HL-60 (cell line): ENCODE measurements around the gene RASD2.

Experiments used
- DNase-seq, 2 experiments: peaks; one replicate each; pipeline ENCODE4 v3.0.0-alpha.2; 2010 to 2020; ENCODE audit warnings: low read depth in 1 of 2, low spot score in 1 of 2
- H3K27ac ChIP-seq: fragments of 250-450 bp; sonication (Bioruptor Pico); replicated peaks from 2 replicates; pipeline ENCODE4 v1.5.1; 2020; ENCODE audit warnings: mild to moderate bottlenecking, moderate library complexity
- H3K27me3 ChIP-seq: fragments of 250-450 bp; sonication (Bioruptor Pico); 2 replicates; pipeline ENCODE4 v1.5.1; 2021; ENCODE audit warnings: mild to moderate bottlenecking, moderate library complexity; ENCODE audit not compliant: insufficient read depth, poor library complexity, severe bottlenecking
- H3K4me3 ChIP-seq: replicated peaks from 2 replicates; pipeline ENCODE4 v1.5.1; 2011; ENCODE audit warnings: mild to moderate bottlenecking, control low read depth, low read length; ENCODE audit not compliant: insufficient read depth
- GABPA ChIP-seq: IDR thresholded peaks from 2 replicates; pipeline ENCODE4 v1.6.1; 2012; ENCODE audit warnings: low read depth
- POLR2AphosphoS5 ChIP-seq: IDR thresholded peaks from 2 replicates; pipeline ENCODE4 v1.6.1; 2012; ENCODE audit warnings: low read depth
- SPI1 ChIP-seq: IDR thresholded peaks from 2 replicates; pipeline ENCODE4 v1.6.1; 2012; ENCODE audit warnings: low read depth, mild to moderate bottlenecking, borderline replicate concordance
- TF ChIP-seq, protein P1 (sequence below): IDR thresholded peaks from one replicate; pipeline ENCODE4 v1.5.1; 2011; ENCODE audit warnings: low read length, control low read depth, inconsistent platforms; ENCODE audit not compliant: insufficient read depth
- TF ChIP-seq, protein P2 (sequence below): IDR thresholded peaks from 2 replicates; pipeline ENCODE4 v1.6.1; 2012; ENCODE audit warnings: low read depth; ENCODE audit not compliant: insufficient replicate concordance

RASD2 gene

DNA sequence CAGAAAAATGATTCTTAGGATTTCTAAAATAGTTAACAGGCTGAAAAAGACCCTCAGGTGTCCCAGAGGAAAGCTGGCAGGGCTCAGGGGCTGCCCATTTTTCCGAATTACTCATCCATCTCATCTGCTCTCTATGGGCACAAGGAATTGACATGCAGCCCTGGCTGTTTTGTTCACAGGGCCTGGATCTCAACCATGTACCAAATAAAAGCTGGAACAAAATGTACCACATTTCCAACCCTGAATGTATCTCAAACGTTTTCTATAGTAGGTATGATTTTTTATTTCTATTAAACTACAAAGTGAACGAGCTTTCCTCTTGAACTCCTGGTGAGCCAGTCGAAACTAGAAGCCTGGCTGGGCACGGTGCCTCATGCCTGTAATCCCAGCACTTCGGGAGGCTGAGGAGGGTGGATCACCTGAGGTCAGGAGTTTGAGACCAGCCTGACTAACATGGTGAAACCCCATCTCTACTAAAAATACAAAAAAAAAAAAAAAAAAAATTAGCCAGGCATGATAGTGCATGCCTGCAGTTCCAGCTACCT is 43.8 kb upstream of the RASD2 start:
- Histone ChIP-seq H3K4me3 (no peak overlapping the region), H3K27me3 (no peaks in the 10 kb centered on the region), H3K27ac (no peak overlapping the region)
- TF ChIP-seq GABPA (no peak), SPI1 (no peak), POLR2AphosphoS5 (no peak)
- TF ChIP-seq, protein P1, sequence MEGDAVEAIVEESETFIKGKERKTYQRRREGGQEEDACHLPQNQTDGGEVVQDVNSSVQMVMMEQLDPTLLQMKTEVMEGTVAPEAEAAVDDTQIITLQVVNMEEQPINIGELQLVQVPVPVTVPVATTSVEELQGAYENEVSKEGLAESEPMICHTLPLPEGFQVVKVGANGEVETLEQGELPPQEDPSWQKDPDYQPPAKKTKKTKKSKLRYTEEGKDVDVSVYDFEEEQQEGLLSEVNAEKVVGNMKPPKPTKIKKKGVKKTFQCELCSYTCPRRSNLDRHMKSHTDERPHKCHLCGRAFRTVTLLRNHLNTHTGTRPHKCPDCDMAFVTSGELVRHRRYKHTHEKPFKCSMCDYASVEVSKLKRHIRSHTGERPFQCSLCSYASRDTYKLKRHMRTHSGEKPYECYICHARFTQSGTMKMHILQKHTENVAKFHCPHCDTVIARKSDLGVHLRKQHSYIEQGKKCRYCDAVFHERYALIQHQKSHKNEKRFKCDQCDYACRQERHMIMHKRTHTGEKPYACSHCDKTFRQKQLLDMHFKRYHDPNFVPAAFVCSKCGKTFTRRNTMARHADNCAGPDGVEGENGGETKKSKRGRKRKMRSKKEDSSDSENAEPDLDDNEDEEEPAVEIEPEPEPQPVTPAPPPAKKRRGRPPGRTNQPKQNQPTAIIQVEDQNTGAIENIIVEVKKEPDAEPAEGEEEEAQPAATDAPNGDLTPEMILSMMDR, result no peak
- TF ChIP-seq, protein P2, sequence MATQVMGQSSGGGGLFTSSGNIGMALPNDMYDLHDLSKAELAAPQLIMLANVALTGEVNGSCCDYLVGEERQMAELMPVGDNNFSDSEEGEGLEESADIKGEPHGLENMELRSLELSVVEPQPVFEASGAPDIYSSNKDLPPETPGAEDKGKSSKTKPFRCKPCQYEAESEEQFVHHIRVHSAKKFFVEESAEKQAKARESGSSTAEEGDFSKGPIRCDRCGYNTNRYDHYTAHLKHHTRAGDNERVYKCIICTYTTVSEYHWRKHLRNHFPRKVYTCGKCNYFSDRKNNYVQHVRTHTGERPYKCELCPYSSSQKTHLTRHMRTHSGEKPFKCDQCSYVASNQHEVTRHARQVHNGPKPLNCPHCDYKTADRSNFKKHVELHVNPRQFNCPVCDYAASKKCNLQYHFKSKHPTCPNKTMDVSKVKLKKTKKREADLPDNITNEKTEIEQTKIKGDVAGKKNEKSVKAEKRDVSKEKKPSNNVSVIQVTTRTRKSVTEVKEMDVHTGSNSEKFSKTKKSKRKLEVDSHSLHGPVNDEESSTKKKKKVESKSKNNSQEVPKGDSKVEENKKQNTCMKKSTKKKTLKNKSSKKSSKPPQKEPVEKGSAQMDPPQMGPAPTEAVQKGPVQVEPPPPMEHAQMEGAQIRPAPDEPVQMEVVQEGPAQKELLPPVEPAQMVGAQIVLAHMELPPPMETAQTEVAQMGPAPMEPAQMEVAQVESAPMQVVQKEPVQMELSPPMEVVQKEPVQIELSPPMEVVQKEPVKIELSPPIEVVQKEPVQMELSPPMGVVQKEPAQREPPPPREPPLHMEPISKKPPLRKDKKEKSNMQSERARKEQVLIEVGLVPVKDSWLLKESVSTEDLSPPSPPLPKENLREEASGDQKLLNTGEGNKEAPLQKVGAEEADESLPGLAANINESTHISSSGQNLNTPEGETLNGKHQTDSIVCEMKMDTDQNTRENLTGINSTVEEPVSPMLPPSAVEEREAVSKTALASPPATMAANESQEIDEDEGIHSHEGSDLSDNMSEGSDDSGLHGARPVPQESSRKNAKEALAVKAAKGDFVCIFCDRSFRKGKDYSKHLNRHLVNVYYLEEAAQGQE, result no peak
- DNase-seq, result no peak

DNA sequence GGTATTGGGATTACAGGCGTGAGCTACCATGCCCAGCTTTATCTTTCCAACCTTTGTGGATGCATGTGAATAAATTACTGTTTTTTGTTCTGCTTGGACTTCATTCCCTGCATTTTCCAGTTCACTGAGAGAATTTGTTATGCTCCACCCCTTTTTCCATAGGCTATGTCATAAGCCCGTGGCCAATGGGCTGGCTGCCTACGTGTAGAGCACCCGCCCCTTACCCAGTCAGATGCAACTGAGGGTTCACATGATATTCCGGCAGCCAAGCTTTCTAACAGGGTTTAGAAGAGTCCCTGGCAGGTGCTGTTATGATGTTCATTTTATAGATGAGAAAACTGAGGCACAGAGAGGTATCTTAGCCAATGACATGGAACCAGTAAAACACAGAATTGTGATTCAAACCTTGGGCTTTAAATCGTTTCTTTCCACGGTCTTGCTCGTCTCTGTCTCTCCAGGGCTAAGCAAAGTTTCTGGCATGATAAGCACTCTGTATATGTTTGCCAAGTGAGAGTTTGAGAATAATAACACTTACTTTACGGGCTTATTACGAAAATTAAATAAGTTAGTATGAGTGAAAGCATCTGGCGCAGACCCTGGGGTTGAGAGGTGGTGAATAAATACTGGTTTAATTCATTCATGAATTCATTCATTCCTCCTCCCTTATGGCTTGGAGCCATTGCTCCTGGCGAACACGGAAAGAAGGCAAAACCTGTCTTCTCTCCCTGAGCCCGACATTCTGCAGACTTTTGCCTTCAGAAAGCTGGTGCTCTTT is 42.4 kb upstream of the RASD2 start:
- H3K4me3 ChIP-seq, result no peak overlapping the region
- no peak for DNase-seq

DNA sequence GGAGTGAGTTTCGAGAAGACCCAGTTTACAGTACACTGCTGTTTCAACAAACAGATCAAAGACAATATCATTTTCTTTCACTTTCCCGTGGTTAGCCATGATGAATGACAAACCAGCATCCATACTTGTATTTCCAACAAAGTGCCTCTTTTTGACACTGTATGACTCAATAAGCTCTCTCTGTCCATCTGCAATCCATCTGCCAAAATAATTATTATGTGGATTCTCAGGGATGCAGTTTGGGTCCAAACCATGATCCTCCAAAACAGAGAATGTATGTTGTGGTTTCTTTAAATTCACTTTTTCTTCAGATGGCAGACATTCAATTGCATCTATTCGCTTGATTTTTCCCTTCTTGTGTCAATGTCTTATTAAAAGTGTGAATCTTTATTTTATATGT is 37.8 kb upstream of the RASD2 start:
- H3K27ac ChIP-seq, result no peak overlapping the region
- peaks cover 5% of the 10 kb centered on the region for H3K27me3 ChIP-seq
- no peak for DNase-seq
- TF ChIP-seq, protein P1, result no peak
- TF ChIP-seq POLR2AphosphoS5 (no peak), GABPA (no peak)
- TF ChIP-seq, protein P2, result no peak
- no peak overlapping the region for H3K4me3 ChIP-seq

More for the DNA sequence above, 42.4 kb upstream of the RASD2 start:
- TF ChIP-seq SPI1 (no peak), POLR2AphosphoS5 (no peak), GABPA (no peak)
- TF ChIP-seq, protein P2, result no peak
- TF ChIP-seq, protein P1, result no peak
- H3K27me3 ChIP-seq, result no peaks in the 10 kb centered on the region
- H3K27ac ChIP-seq, result no peak overlapping the region
